SK-N-MC (cell line): Measurements from ENCODE around the gene KRT72.

Source experiments
- EZH2 ChIP-seq: fragments of 200-600 bp; sonication (generic); IDR thresholded peaks from one replicate; pipeline ENCODE4 v1.6.1; 2017; ENCODE audit warnings: antibody characterized with exemption
- FOXP2 ChIP-seq: optimal IDR thresholded peaks from 2 replicates; pipeline ENCODE3; 2011; ENCODE audit warnings: mild to moderate bottlenecking, moderate library complexity; ENCODE audit not compliant: insufficient read depth; ENCODE audit errors: extremely low read length, control extremely low read depth
- POLR2AphosphoS5 ChIP-seq: IDR thresholded peaks from 2 replicates; pipeline ENCODE4 v1.6.1; 2012; ENCODE audit warnings: mild to moderate bottlenecking, low read depth, low read length, borderline replicate concordance

DNA sequence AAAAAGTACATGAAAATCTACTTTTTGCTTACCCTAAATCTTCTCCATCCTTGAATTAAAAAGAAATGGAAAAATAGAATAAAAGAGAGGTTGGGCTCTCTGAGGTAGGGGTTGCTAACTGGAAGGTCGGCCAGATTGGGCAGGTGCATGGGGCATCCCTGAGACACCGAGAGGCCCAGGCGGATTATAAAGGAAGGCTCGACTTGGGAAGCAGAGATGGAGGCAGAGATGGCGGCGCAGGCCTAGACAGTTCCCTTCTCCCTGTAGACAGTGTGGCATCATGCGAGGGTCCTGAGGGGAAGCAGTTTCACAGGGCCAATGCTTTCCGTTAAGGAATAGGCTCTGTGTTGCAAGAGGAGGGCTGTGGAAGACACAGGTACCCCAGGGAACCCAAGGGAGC is 23.9 kb downstream of the KRT72 start:
- TF ChIP-seq POLR2AphosphoS5 (no peak), EZH2 (no peak), FOXP2 (no peak)
